Measurements from ENCODE around the gene PRKAA1.
A peak's percentile ranks its signal among the peaks of the same experiment; 100 is the strongest.

PRKAA1 gene

DNA sequence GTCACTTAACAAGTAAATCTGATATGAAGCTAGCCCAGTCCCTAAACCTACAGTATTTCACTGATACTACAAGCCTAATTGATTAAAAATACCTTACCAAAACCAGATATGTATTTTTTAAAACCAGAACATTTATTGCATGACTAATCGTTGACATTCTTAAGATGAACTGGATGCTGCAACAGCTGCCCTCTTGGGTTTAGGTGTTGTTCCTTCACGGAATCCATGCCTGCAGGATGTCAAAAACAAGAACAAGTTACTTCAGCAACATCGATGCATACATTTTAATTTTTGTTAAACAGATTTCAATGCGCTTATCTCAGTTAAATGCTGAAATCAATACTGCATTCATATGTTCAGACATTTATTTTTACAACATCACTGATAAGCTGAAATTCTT is 34.2 kb upstream of the PRKAA1 start:
- no peak overlapping the region for H3K4me3 ChIP-seq (ENCODE audit: low read length)
- no peak overlapping the region for H3K23ac ChIP-seq (ENCODE audit: low read length)
- no peak overlapping the region for H3K56ac ChIP-seq (ENCODE audit: low read length)
- no peak overlapping the region for H4K5ac ChIP-seq (ENCODE audit: low read length)
- no peak overlapping the region for H2BK15ac ChIP-seq (replicated peaks; ENCODE audit: low read depth)
- no peak for DNase-seq
- peaks cover 37% of the 10 kb centered on the region for H3K79me2 ChIP-seq (ENCODE audit: control insufficient read depth, insufficient read depth, low read length)
- no CpG with 5 or more reads among the region's 4 CpGs for WGBS (ENCODE audit: extremely low coverage, insufficient coverage, low lambda C conversion rate)
- H3K36me3 ChIP-seq (ENCODE audit: control insufficient read depth, insufficient read depth, low read length): peaks cover 16% of the 10 kb centered on the region
- no peaks in the 10 kb centered on the region for H3K27me3 ChIP-seq (ENCODE audit: insufficient read depth, low read length, poor library complexity)
- H3K79me1 ChIP-seq (ENCODE audit: low read length): peaks cover 6% of the 10 kb centered on the region
- no peak overlapping the region for H3K27ac ChIP-seq (ENCODE audit: low read depth, low read length)
- peak overlapping the region; percentile 14 for H3K4me2 ChIP-seq (ENCODE audit: low read length)
- no peak overlapping the region for H2AK5ac ChIP-seq (ENCODE audit: low read length)
- no peaks in the 10 kb centered on the region for H3K4me1 ChIP-seq (ENCODE audit: control insufficient read depth, low read depth, low read length)
- H4K8ac ChIP-seq (ENCODE audit: low read depth, low read length): no peak overlapping the region
- no peak overlapping the region for H3K4ac ChIP-seq (ENCODE audit: low read depth, low read length)
- H2BK5ac ChIP-seq (ENCODE audit: low read length): no peak overlapping the region
- H2BK120ac ChIP-seq (ENCODE audit: low read depth, low read length): no peak overlapping the region
- peak overlapping the region; percentile 100 for H3K9ac ChIP-seq (ENCODE audit: low read length)
- H3K18ac ChIP-seq (ENCODE audit: low read length): no peak overlapping the region

DNA sequence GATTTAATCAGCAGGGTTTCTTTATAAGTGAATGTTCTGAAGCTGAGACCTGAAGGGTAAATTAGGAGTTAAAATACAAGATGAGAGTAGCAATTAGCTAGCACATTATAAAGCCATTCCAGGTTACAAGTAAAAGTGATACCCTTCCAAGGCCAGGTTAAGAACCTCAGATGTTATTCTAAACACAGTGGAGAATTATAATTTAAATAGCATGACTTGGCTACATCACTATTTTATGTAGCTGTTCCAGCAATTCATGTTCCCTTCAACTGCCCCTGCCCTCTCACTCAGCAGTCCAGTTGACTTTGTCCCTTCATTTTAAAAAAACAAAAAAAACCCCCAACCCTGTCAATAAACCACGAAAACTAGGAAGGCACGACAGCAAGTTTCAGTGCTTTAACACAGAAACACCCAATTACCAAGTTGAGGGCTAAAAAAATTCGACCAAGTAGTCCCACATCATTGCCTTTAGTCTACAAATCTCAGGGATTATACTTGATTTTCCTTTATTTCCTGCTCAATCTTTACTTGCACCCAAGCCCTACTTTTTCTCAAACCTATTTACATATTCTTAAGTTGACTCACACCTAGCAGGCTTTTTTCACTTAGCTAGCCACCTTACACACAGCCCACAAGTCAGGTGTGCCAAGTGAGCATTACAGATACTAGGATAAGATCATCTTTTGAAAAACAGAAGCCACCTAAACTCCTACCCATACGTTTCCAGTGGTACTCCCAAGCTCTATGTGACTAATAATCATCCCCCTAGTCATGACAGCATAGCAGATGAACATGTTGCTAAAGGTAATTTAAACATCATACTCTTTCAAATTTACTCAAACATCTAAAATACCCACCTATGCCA is 33.4 kb upstream of the PRKAA1 start:
- H3K4me3 ChIP-seq (ENCODE audit: low read length): no peak overlapping the region
- no peak overlapping the region for H2BK15ac ChIP-seq (replicated peaks; ENCODE audit: low read depth)
- no peaks in the 10 kb centered on the region for H3K4me1 ChIP-seq (ENCODE audit: control insufficient read depth, low read depth, low read length)
- peak overlapping the region; percentile 52 for H3K9ac ChIP-seq (ENCODE audit: low read length)
- no peak overlapping the region for H2BK120ac ChIP-seq (ENCODE audit: low read depth, low read length)
- peak overlapping the region; percentile 46 for H3K56ac ChIP-seq (ENCODE audit: low read length)
- peaks cover 6% of the 10 kb centered on the region for H3K79me1 ChIP-seq (ENCODE audit: low read length)
- H2BK5ac ChIP-seq (ENCODE audit: low read length): no peak overlapping the region
- no CpG with 5 or more reads among the region's 4 CpGs for WGBS (ENCODE audit: extremely low coverage, insufficient coverage, low lambda C conversion rate)
- H3K27ac ChIP-seq (ENCODE audit: low read depth, low read length): no peak overlapping the region
- peaks cover 18% of the 10 kb centered on the region for H3K36me3 ChIP-seq (ENCODE audit: control insufficient read depth, insufficient read depth, low read length)
- no peak for DNase-seq
- no peak overlapping the region for H4K8ac ChIP-seq (ENCODE audit: low read depth, low read length)
- no peak overlapping the region for H4K5ac ChIP-seq (ENCODE audit: low read length)
- no peak overlapping the region for H3K23ac ChIP-seq (ENCODE audit: low read length)
- H3K79me2 ChIP-seq (ENCODE audit: control insufficient read depth, insufficient read depth, low read length): peaks cover 37% of the 10 kb centered on the region
- H3K18ac ChIP-seq (ENCODE audit: low read length): no peak overlapping the region
- no peak overlapping the region for H3K4ac ChIP-seq (ENCODE audit: low read depth, low read length)
- H3K4me2 ChIP-seq (ENCODE audit: low read length): no peak overlapping the region
- H2AK5ac ChIP-seq (ENCODE audit: low read length): no peak overlapping the region
- no peaks in the 10 kb centered on the region for H3K27me3 ChIP-seq (ENCODE audit: insufficient read depth, low read length, poor library complexity)

DNA sequence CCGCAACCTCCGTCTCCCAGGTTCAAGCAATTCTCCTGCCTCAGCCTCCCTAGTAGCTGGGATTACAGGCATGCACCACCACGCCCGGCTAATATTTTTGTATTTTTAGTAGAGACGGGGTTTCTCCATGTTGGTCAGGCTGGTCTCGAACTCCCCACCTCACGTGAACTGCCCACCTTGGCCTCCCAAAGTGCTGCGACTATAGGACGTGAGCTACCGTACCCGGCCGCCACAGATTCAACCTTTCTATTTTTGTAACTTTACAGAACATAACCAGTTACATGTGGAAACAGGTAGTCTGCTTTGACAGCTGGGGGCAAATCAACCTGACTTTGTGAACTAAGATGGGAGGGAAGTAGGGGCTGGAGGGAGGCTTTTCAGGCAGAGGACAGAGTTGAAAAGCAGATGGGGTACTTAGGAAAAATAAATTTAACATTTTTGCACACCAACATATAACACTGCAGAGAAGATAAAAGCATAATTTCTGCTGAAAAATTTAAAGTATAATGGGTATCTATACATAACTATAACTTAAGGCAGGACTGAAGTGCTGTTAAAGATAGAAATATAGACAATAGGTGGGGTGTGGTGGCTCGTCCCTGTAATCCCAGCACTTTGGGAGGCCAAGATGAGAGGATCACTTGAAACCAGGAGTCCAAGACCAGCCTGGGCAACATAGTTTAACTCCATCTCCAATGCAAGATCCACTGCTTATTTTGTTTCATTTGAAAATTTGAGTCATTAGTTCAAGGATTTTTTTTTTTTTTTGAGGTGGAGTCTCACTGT is 31.8 kb upstream of the PRKAA1 start:
- peaks cover 37% of the 10 kb centered on the region for H3K79me2 ChIP-seq (ENCODE audit: control insufficient read depth, insufficient read depth, low read length)
- no peaks in the 10 kb centered on the region for H3K27me3 ChIP-seq (ENCODE audit: insufficient read depth, low read length, poor library complexity)
- no peak overlapping the region for H3K56ac ChIP-seq (ENCODE audit: low read length)
- no peak overlapping the region for H2BK120ac ChIP-seq (ENCODE audit: low read depth, low read length)
- H3K4me2 ChIP-seq (ENCODE audit: low read length): no peak overlapping the region
- H2AK5ac ChIP-seq (ENCODE audit: low read length): no peak overlapping the region
- no peak overlapping the region for H3K23ac ChIP-seq (ENCODE audit: low read length)
- H3K36me3 ChIP-seq (ENCODE audit: control insufficient read depth, insufficient read depth, low read length): peaks cover 19% of the 10 kb centered on the region
- no peak overlapping the region for H3K27ac ChIP-seq (ENCODE audit: low read depth, low read length)
- no peak overlapping the region for H3K4me3 ChIP-seq (ENCODE audit: low read length)
- no peak overlapping the region for H3K18ac ChIP-seq (ENCODE audit: low read length)
- no peak overlapping the region for H2BK15ac ChIP-seq (replicated peaks; ENCODE audit: low read depth)
- DNase-seq: no peak
- no CpG with 5 or more reads among the region's 13 CpGs for WGBS (ENCODE audit: extremely low coverage, insufficient coverage, low lambda C conversion rate)
- H4K8ac ChIP-seq (ENCODE audit: low read depth, low read length): no peak overlapping the region
- H3K9ac ChIP-seq (ENCODE audit: low read length): no peak overlapping the region
- H4K5ac ChIP-seq (ENCODE audit: low read length): no peak overlapping the region
- H2BK5ac ChIP-seq (ENCODE audit: low read length): no peak overlapping the region
- H3K79me1 ChIP-seq (ENCODE audit: low read length): peaks cover 6% of the 10 kb centered on the region
- H3K4me1 ChIP-seq (ENCODE audit: control insufficient read depth, low read depth, low read length): no peaks in the 10 kb centered on the region
- no peak overlapping the region for H3K4ac ChIP-seq (ENCODE audit: low read depth, low read length)

DNA sequence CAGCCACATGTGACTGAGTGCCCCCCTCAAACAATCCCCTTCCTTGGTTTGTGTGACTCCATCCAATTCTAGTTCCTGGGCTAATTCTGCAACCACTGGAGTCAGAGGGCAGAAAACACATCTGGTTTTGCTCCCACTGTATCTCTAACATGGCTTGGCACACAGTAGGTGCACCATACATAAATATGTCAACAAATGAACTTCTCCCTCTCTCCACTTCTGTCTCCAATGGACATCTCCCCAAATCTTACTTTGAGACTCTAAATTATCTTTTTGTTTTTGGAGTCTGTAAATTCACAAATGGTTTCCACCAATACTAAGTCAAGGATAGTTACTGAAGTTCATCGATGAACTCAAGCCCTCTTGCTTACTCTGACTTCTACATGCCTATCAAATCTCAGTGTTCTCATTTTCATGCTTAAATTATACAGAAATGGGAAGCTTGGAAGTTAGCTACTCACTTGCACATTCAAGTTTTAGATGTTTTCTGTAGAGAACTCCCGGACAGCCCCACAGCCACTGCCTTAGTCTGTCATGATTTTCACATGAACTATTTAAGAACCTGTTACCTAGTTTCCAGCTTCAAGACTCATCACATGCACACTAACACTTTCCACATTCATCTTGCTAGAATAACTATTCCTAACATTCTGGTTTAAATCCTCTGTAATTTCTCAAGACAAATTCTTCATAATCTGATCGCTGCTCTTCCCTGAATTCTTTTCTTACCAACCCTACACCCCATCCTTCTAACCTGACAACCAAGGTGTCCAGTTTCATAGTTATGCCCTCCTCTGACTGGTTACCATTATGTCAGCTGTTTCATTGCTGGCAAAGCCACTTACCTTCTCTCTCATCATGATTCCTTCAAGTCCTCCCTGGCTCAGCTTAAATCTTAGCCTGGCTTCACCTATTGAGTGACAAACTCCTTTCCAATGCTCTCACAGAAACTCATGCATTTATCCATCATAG is 30.8 kb upstream of the PRKAA1 start:
- H3K4me2 ChIP-seq (ENCODE audit: low read length): no peak overlapping the region
- peaks cover 6% of the 10 kb centered on the region for H3K79me1 ChIP-seq (ENCODE audit: low read length)
- peaks cover 17% of the 10 kb centered on the region for H3K36me3 ChIP-seq (ENCODE audit: control insufficient read depth, insufficient read depth, low read length)
- H2BK120ac ChIP-seq (ENCODE audit: low read depth, low read length): no peak overlapping the region
- H3K4me1 ChIP-seq (ENCODE audit: control insufficient read depth, low read depth, low read length): no peaks in the 10 kb centered on the region
- H3K27ac ChIP-seq (ENCODE audit: low read depth, low read length): no peak overlapping the region
- H2BK5ac ChIP-seq (ENCODE audit: low read length): no peak overlapping the region
- H3K27me3 ChIP-seq (ENCODE audit: insufficient read depth, low read length, poor library complexity): no peaks in the 10 kb centered on the region
- WGBS (ENCODE audit: extremely low coverage, insufficient coverage, low lambda C conversion rate): no CpG with 5 or more reads among the region's 3 CpGs
- H3K56ac ChIP-seq (ENCODE audit: low read length): no peak overlapping the region
- peaks cover 27% of the 10 kb centered on the region for H3K79me2 ChIP-seq (ENCODE audit: control insufficient read depth, insufficient read depth, low read length)
- H4K5ac ChIP-seq (ENCODE audit: low read length): no peak overlapping the region
- H3K18ac ChIP-seq (ENCODE audit: low read length): no peak overlapping the region
- no peak for DNase-seq
- no peak overlapping the region for H3K4me3 ChIP-seq (ENCODE audit: low read length)
- no peak overlapping the region for H2AK5ac ChIP-seq (ENCODE audit: low read length)
- no peak overlapping the region for H4K8ac ChIP-seq (ENCODE audit: low read depth, low read length)
- no peak overlapping the region for H2BK15ac ChIP-seq (replicated peaks; ENCODE audit: low read depth)
- H3K4ac ChIP-seq (ENCODE audit: low read depth, low read length): no peak overlapping the region
- H3K23ac ChIP-seq (ENCODE audit: low read length): no peak overlapping the region
- H3K9ac ChIP-seq (ENCODE audit: low read length): peak overlapping the region; percentile 6

DNA sequence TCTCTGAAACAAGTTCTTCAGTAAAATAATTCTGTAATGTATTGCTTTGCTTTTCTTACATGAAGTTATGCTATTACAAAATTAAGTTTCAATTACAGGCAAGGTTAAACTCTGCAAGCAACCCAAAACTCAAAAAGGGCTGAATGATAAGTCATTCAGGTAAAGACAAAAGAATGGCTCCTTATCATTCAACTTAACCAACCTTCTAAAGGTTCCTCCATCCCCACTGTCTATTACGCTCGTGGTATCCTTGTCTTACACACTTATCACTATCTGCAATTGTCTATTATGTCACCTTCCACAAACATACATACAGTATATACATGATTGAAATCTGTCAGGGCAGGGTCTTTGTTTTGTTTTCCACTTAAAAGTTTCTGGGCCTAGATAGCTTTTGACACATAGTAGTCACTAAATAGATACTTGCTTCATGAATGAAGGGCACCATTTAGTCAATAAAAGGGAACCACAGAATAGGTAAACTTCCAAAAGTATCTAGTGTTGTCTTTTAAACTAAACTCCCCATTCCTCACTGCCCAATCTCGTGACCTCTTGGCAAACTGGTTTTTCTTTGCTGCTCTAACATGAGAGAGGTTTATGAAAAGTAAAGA is 30.0 kb upstream of the PRKAA1 start:
- Histone ChIP-seq H3K9ac (ENCODE audit: low read length) (no peak overlapping the region), H2BK5ac (ENCODE audit: low read length) (no peak overlapping the region), H4K8ac (ENCODE audit: low read depth, low read length) (no peak overlapping the region), H3K18ac (ENCODE audit: low read length) (no peak overlapping the region), H3K79me2 (ENCODE audit: control insufficient read depth, insufficient read depth, low read length) (peaks cover 19% of the 10 kb centered on the region), H3K56ac (ENCODE audit: low read length) (no peak overlapping the region), H3K4me2 (ENCODE audit: low read length) (no peak overlapping the region), H3K27ac (ENCODE audit: low read depth, low read length) (no peak overlapping the region), H2BK15ac (replicated peaks; ENCODE audit: low read depth) (no peak overlapping the region), H3K27me3 (ENCODE audit: insufficient read depth, low read length, poor library complexity) (no peaks in the 10 kb centered on the region), H3K4me3 (ENCODE audit: low read length) (no peak overlapping the region), H3K4ac (ENCODE audit: low read depth, low read length) (no peak overlapping the region), H2AK5ac (ENCODE audit: low read length) (no peak overlapping the region), H3K23ac (ENCODE audit: low read length) (no peak overlapping the region), H4K5ac (ENCODE audit: low read length) (no peak overlapping the region), H2BK120ac (ENCODE audit: low read depth, low read length) (no peak overlapping the region), H3K79me1 (ENCODE audit: low read length) (peaks cover 6% of the 10 kb centered on the region), H3K4me1 (ENCODE audit: control insufficient read depth, low read depth, low read length) (no peaks in the 10 kb centered on the region), H3K36me3 (ENCODE audit: control insufficient read depth, insufficient read depth, low read length) (peaks cover 15% of the 10 kb centered on the region)
- no peak for DNase-seq
- WGBS (ENCODE audit: extremely low coverage, insufficient coverage, low lambda C conversion rate): no CpG with 5 or more reads among the region's 3 CpGs
